Chondrocyte (in vitro differentiated cells): ENCODE results near the gene PDZD2. TPM values are rescaled to one million over a fixed set of nuclear protein-coding genes. Genes with fewer than 3 reads are reported as not detected.
A peak's percentile ranks its signal among the peaks of the same experiment; 100 is the strongest.

ENCODE experiments used
- DNase-seq: peaks from one replicate; pipeline ENCODE4 v3.0.0; 2021; ENCODE audit warnings: mixed read lengths, low spot score
- H3K27ac Mint-ChIP-seq: one replicate; pipeline ENCODE4 v1.8.0; 2021; ENCODE audit warnings: mild to moderate bottlenecking, moderate library complexity, mixed read lengths; ENCODE audit not compliant: unreplicated experiment
- H3K27me3 Mint-ChIP-seq: 2 replicates; pipeline ENCODE4 v1.8.0; 2021; ENCODE audit warnings: low read depth, mixed read lengths
- H3K36me3 Mint-ChIP-seq: 2 replicates; pipeline ENCODE4 v1.8.0; 2021; ENCODE audit warnings: low read depth, mixed read lengths
- H3K4me1 Mint-ChIP-seq: 2 replicates; pipeline ENCODE4 v1.8.0; 2021; ENCODE audit warnings: low read depth, mild to moderate bottlenecking, mixed read lengths
- H3K4me3 Mint-ChIP-seq: one replicate; pipeline ENCODE4 v1.8.0; 2021; ENCODE audit warnings: mild to moderate bottlenecking, moderate library complexity, mixed read lengths; ENCODE audit not compliant: unreplicated experiment
- H3K9me3 Mint-ChIP-seq: 2 replicates; pipeline ENCODE4 v1.8.0; 2021; ENCODE audit warnings: low read depth, mixed read lengths
- total RNA-seq: library from RNA; stranded (reverse); gene quantifications from 3 replicates; pipeline ENCODE4 v1.2.1, GENCODE V29; 2021
- TF ChIP-seq, protein P1 (sequence below): fragments of 200-600 bp; sonication (generic); IDR thresholded peaks from 2 replicates; pipeline ENCODE4 v1.5.0; 2021; ENCODE audit warnings: antibody characterized with exemption, mild to moderate bottlenecking, moderate library complexity

Gene PDZD2
- total RNA-seq, 1 donor from 2014 or later, result 30.9 TPM

- Mint-ChIP-seq H3K9me3 (no peaks in the 10 kb centered on the region), H3K27ac (peak overlapping the region; percentile 50), H3K4me3 (no peak overlapping the region), H3K4me1 (peaks cover 54% of the 10 kb centered on the region), H3K36me3 (peaks cover 5% of the 10 kb centered on the region), H3K27me3 (no peaks in the 10 kb centered on the region)
- no peak for DNase-seq
- TF ChIP-seq, protein P1, sequence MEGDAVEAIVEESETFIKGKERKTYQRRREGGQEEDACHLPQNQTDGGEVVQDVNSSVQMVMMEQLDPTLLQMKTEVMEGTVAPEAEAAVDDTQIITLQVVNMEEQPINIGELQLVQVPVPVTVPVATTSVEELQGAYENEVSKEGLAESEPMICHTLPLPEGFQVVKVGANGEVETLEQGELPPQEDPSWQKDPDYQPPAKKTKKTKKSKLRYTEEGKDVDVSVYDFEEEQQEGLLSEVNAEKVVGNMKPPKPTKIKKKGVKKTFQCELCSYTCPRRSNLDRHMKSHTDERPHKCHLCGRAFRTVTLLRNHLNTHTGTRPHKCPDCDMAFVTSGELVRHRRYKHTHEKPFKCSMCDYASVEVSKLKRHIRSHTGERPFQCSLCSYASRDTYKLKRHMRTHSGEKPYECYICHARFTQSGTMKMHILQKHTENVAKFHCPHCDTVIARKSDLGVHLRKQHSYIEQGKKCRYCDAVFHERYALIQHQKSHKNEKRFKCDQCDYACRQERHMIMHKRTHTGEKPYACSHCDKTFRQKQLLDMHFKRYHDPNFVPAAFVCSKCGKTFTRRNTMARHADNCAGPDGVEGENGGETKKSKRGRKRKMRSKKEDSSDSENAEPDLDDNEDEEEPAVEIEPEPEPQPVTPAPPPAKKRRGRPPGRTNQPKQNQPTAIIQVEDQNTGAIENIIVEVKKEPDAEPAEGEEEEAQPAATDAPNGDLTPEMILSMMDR, result no peak
Observed at GRCh38 chr5:32018476-32019436, 379.8 kb downstream of the PDZD2 start.

- H3K27ac Mint-ChIP-seq, result no peak overlapping the region
- TF ChIP-seq, protein P1, result no peak
- H3K9me3 Mint-ChIP-seq, result no peaks in the 10 kb centered on the region
- DNase-seq, result no peak
- no peak overlapping the region for H3K4me3 Mint-ChIP-seq
- H3K36me3 Mint-ChIP-seq, result peaks cover 5% of the 10 kb centered on the region
- H3K27me3 Mint-ChIP-seq, result no peaks in the 10 kb centered on the region
- peaks cover 48% of the 10 kb centered on the region for H3K4me1 Mint-ChIP-seq
Observed at GRCh38 chr5:32020271-32020670, 381.3 kb downstream of the PDZD2 start.

- Mint-ChIP-seq H3K9me3 (no peaks in the 10 kb centered on the region), H3K36me3 (peaks cover 4% of the 10 kb centered on the region), H3K4me3 (no peak overlapping the region), H3K27ac (peak overlapping the region; percentile 17), H3K4me1 (peaks cover 51% of the 10 kb centered on the region), H3K27me3 (no peaks in the 10 kb centered on the region)
- DNase-seq, result no peak
- TF ChIP-seq, protein P1, result no peak
Observed at GRCh38 chr5:32020946-32021345, 382.0 kb downstream of the PDZD2 start.

GRCh38 chr5:32021771-32022170 lies 382.8 kb downstream of the PDZD2 start:
- Mint-ChIP-seq H3K36me3 (peaks cover 5% of the 10 kb centered on the region), H3K9me3 (no peaks in the 10 kb centered on the region), H3K4me1 (peaks cover 58% of the 10 kb centered on the region), H3K4me3 (no peak overlapping the region), H3K27me3 (no peaks in the 10 kb centered on the region), H3K27ac (no peak overlapping the region)
- TF ChIP-seq, protein P1, result no peak
- no peak for DNase-seq

- H3K36me3 Mint-ChIP-seq, result peaks cover 5% of the 10 kb centered on the region
Observed at GRCh38 chr5:32022638-32023037, 383.7 kb downstream of the PDZD2 start.

More at GRCh38 chr5:32022638-32023037, 383.7 kb downstream of the PDZD2 start:
- TF ChIP-seq, protein P1, result no peak
- no peak for DNase-seq
- Mint-ChIP-seq H3K9me3 (no peaks in the 10 kb centered on the region), H3K4me1 (peaks cover 63% of the 10 kb centered on the region), H3K27me3 (no peaks in the 10 kb centered on the region), H3K4me3 (no peak overlapping the region), H3K27ac (peak overlapping the region; percentile 83)
